SK-N-SH (cell line): ENCODE data around the gene RASGRF2. TPM values are rescaled to one million over a fixed set of nuclear protein-coding genes. Genes with fewer than 3 reads are reported as not detected.

ENCODE experiments used
- CTCF ChIA-PET: fragments of 300-600, 350-600 bp; formaldehyde crosslinking; extraction: SDS; loops from one replicate; lab custom pipeline; 2021; lab: Yijun Ruan, JAX
- POLR2A ChIA-PET: fragments of 350-600 bp; sonication (Branson Sonifier 250); formaldehyde crosslinking; extraction: SDS; loops from one replicate; lab custom pipeline; 2020; ENCODE audit warnings: antibody characterized with exemption, inconsistent platforms; lab: Yijun Ruan, JAX
- DNase-seq: peaks from one replicate; pipeline ENCODE4 v3.0.0; 2012
- H2AFZ ChIP-seq: fragments of 200-600 bp; sonication (generic); 2 replicates; pipeline ENCODE4 v1.8.1; 2016; ENCODE audit warnings: antibody characterized with exemption, mild to moderate bottlenecking, low read depth
- H3F3A ChIP-seq: fragments of 200-600 bp; sonication (generic); replicated peaks from 2 replicates; pipeline ENCODE3; 2016; ENCODE audit warnings: antibody characterized with exemption, mild to moderate bottlenecking; ENCODE audit not compliant: insufficient read depth
- H3K27ac ChIP-seq, 2 experiments: fragments of 200-500 bp in 1 of 2; fragments of 200-600 bp in 1 of 2; sonication (Bioruptor generic) in 1 of 2; sonication (generic), shearing (Covaris generic) in 1 of 2; 2 replicates each; pipeline versions ENCODE4 v1.5.1 to v1.6.1; 2014 to 2016; ENCODE audit warnings: low read depth in 2 of 2, inconsistent platforms in 1 of 2, low read length in 1 of 2, mild to moderate bottlenecking in 1 of 2, mixed read lengths in 1 of 2
- H3K27me3 ChIP-seq: fragments of 200-600 bp; sonication (generic), shearing (Covaris generic); 2 replicates; pipeline ENCODE4 v1.6.1; 2016; ENCODE audit warnings: mixed run types; ENCODE audit not compliant: insufficient read depth
- H3K36me3 ChIP-seq, 2 experiments: fragments of 200-500 bp in 1 of 2; fragments of 200-600 bp in 1 of 2; sonication (Bioruptor generic) in 1 of 2; sonication (generic) in 1 of 2; replicated peaks in 1 of 2; 2 replicates each; pipeline versions ENCODE3 to v1.5.1; 2014 to 2016; ENCODE audit warnings: low read length in 1 of 2, mild to moderate bottlenecking in 1 of 2; ENCODE audit not compliant: insufficient read depth in 2 of 2, control insufficient read depth in 1 of 2
- H3K4me1 ChIP-seq, 2 experiments: fragments of 200-500 bp in 1 of 2; fragments of 200-600 bp in 1 of 2; sonication (Bioruptor generic) in 1 of 2; sonication (generic), shearing (Covaris generic) in 1 of 2; 2 replicates each; pipeline versions ENCODE4 v1.5.1 to v1.6.1; 2014 to 2016; ENCODE audit warnings: low read depth in 1 of 2, low read length in 1 of 2, mixed run types in 1 of 2; ENCODE audit not compliant: insufficient read depth in 2 of 2, control insufficient read depth in 1 of 2
- H3K4me2 ChIP-seq: fragments of 200-600 bp; sonication (generic), shearing (Covaris generic); 2 replicates; pipeline ENCODE4 v1.6.1; 2017; ENCODE audit warnings: mixed run types
- H3K4me3 ChIP-seq, 2 experiments: fragments of 200-500 bp in 1 of 2; fragments of 200-600 bp in 1 of 2; sonication (Bioruptor generic) in 1 of 2; sonication (generic), shearing (Covaris generic) in 1 of 2; 2 replicates each; pipeline versions ENCODE4 v1.5.1 to v1.8.1; 2014 to 2016; ENCODE audit warnings: low read depth in 2 of 2, inconsistent platforms in 1 of 2, low read length in 1 of 2, mild to moderate bottlenecking in 1 of 2, mixed read lengths in 1 of 2, moderate library complexity in 1 of 2
- H3K79me2 ChIP-seq: fragments of 200-600 bp; sonication (generic); 2 replicates; pipeline ENCODE4 v1.8.1; 2017; ENCODE audit warnings: mild to moderate bottlenecking; ENCODE audit not compliant: insufficient read depth
- H3K9ac ChIP-seq: fragments of 200-600 bp; sonication (generic); 2 replicates; pipeline ENCODE4 v1.6.1; 2017; ENCODE audit warnings: mixed run types
- H3K9me2 ChIP-seq: fragments of 200-600 bp; sonication (generic); 2 replicates; pipeline ENCODE4 v1.6.1; 2017; ENCODE audit warnings: mixed run types
- H3K9me3 ChIP-seq: fragments of 200-600 bp; sonication (generic); 2 replicates; pipeline ENCODE4 v1.6.1; 2017; ENCODE audit warnings: mixed run types, mild to moderate bottlenecking, moderate library complexity
- H4K20me1 ChIP-seq: fragments of 200-600 bp; sonication (generic); 2 replicates; pipeline ENCODE4 v1.6.1; 2017; ENCODE audit warnings: mild to moderate bottlenecking, mixed run types; ENCODE audit not compliant: insufficient read depth
- CTCF ChIP-seq: fragments of 200-600 bp; sonication (generic); IDR thresholded peaks from 2 replicates; pipeline ENCODE4 v1.6.1; 2017; ENCODE audit warnings: antibody characterized with exemption, mild to moderate bottlenecking, moderate library complexity
- ELF1 ChIP-seq: IDR thresholded peaks from 2 replicates; pipeline ENCODE4 v1.4.0; 2012
- FOSL2 ChIP-seq: IDR thresholded peaks from 2 replicates; pipeline ENCODE4 v1.4.0; 2012; ENCODE audit warnings: low read depth, mild to moderate bottlenecking, moderate library complexity, borderline replicate concordance
- FOXJ3 ChIP-seq: sonication (generic); formaldehyde crosslinking; IDR thresholded peaks from 2 replicates; pipeline ENCODE4 v1.5.1; 2020; ENCODE audit warnings: mild to moderate bottlenecking, missing genetic modification reagents
- IRF3 ChIP-seq: fragments of 150-350 bp; IDR thresholded peaks from 2 replicates; pipeline ENCODE4 v1.6.1; 2016; ENCODE audit warnings: mild to moderate bottlenecking, low read depth, low read length
- JUND ChIP-seq: IDR thresholded peaks from 2 replicates; pipeline ENCODE4 v1.4.0; 2012
- MAX ChIP-seq: IDR thresholded peaks from 2 replicates; pipeline ENCODE4 v1.4.0; 2012; ENCODE audit warnings: low read depth
- MXI1 ChIP-seq: IDR thresholded peaks from 2 replicates; pipeline ENCODE4 v1.6.1; 2012; ENCODE audit warnings: mild to moderate bottlenecking, low read depth, low read length, improper control_type of control experiment
- POLR2AphosphoS5 ChIP-seq: IDR thresholded peaks from 2 replicates; pipeline ENCODE4 v1.6.1; 2012; ENCODE audit warnings: low read depth, low read length
- RAD21 ChIP-seq: IDR thresholded peaks from 2 replicates; pipeline ENCODE4 v1.6.1; 2012; ENCODE audit warnings: mild to moderate bottlenecking, low read length
- REST ChIP-seq: IDR thresholded peaks from 2 replicates; pipeline ENCODE4 v1.6.1; 2012; ENCODE audit warnings: mild to moderate bottlenecking, low read depth, low read length, moderate library complexity
- RFX5 ChIP-seq: IDR thresholded peaks from 2 replicates; pipeline ENCODE4 v1.6.1; 2012; ENCODE audit warnings: mild to moderate bottlenecking, improper control_type of control experiment, low read length
- RXRA ChIP-seq: IDR thresholded peaks from 2 replicates; pipeline ENCODE4 v1.4.0; 2012; ENCODE audit warnings: low read depth, mild to moderate bottlenecking, borderline replicate concordance
- SIN3A ChIP-seq: IDR thresholded peaks from 2 replicates; pipeline ENCODE4 v1.6.1; 2012; ENCODE audit warnings: low read depth, mild to moderate bottlenecking, low read length, moderate library complexity, borderline replicate concordance
- SMC3 ChIP-seq: IDR thresholded peaks from 2 replicates; pipeline ENCODE4 v1.6.1; 2012; ENCODE audit warnings: low read depth, low read length, improper control_type of control experiment
- TAF1 ChIP-seq: IDR thresholded peaks from 2 replicates; pipeline ENCODE4 v1.6.1; 2012; ENCODE audit warnings: low read depth, mild to moderate bottlenecking, low read length, moderate library complexity, borderline replicate concordance
- TCF12 ChIP-seq: IDR thresholded peaks from 2 replicates; pipeline ENCODE4 v1.4.0; 2012
- YY1 ChIP-seq: IDR thresholded peaks from 2 replicates; pipeline ENCODE4 v1.4.0; 2012; ENCODE audit warnings: low read depth, mild to moderate bottlenecking
- WGBS: methylation state at CpG from one replicate; pipeline ENCODE4 v1.1.6; 2017; ENCODE audit warnings: low lambda C conversion rate; 5-methylcytosine and 5-hydroxymethylcytosine counted together
- polyA plus RNA-seq, 3 experiments: library from polyadenylated mRNA; depleted of rRNA; stranded (reverse); fragments of >200 nt; gene quantifications; 2 replicates each; pipeline ENCODE4 v1.2.3, GENCODE V29; 2012

RASGRF2 gene
- polyA plus RNA-seq, 1 of the 3 experiments (the other 2 are of a cell fraction): under 0.01 TPM

- ChIA-PET CTCF (no interaction called here), POLR2A (no interaction called here)
- Histone ChIP-seq H2AFZ (no peak overlapping the region), H3K36me3 (no peaks in the 10 kb centered on the region), H3K4me1 (peaks cover 0 to 4% of the 10 kb centered on the region in 2 experiments; a peak in 1 of 4 replicates), H3K79me2 (no peaks in the 10 kb centered on the region), H3K27me3 (no peaks in the 10 kb centered on the region), H3F3A (no peaks in the 10 kb centered on the region), H3K9me3 (no peaks in the 10 kb centered on the region), H3K9ac (no peak overlapping the region), H3K9me2 (no peaks in the 10 kb centered on the region), H3K27ac (no peak overlapping the region)
- TF ChIP-seq FOXJ3 (no peak), IRF3 (no peak), POLR2AphosphoS5 (no peak), RAD21 (no peak), RXRA (no peak), MXI1 (no peak), FOSL2 (no peak), ELF1 (no peak), SIN3A (no peak), MAX (no peak), TCF12 (no peak), YY1 (no peak), TAF1 (no peak), JUND (no peak), CTCF (no peak), SMC3 (no peak), RFX5 (no peak), REST (no peak)
- TF ChIP-seq, all 33 proteins: peak for 0
- Histone ChIP-seq H3K4me3 (no peak overlapping the region), H4K20me1 (no peaks in the 10 kb centered on the region), H3K4me2 (no peak overlapping the region)
- WGBS: 54% methylated on average over 7 of the region's 7 CpGs
- no peak for DNase-seq
These were observed 165.8 kb downstream of the RASGRF2 start for GRCh38 chr5:81125959-81126358.
